Loucy (cell line): ENCODE results near the gene KICS2.

Experiments used
- H2AFZ ChIP-seq: fragments of 200-600 bp; sonication (generic); 2 replicates; pipeline ENCODE4 v1.6.0; 2016; ENCODE audit warnings: antibody characterized with exemption, mild to moderate bottlenecking, low read length, moderate library complexity
- H3F3A ChIP-seq: fragments of 200-600 bp; 2 replicates; pipeline ENCODE4 v1.6.0; 2016; ENCODE audit warnings: antibody characterized with exemption, low read depth, mild to moderate bottlenecking
- H3K27me3 ChIP-seq: fragments of 200-600 bp; sonication (generic); 2 replicates; pipeline ENCODE4 v1.6.1; 2014; ENCODE audit warnings: low read length, mild to moderate bottlenecking; ENCODE audit not compliant: insufficient read depth, poor library complexity, severe bottlenecking
- H3K36me3 ChIP-seq: fragments of 200-600 bp; sonication (generic); 2 replicates; pipeline ENCODE4 v1.6.1; 2016; ENCODE audit warnings: low read length; ENCODE audit not compliant: insufficient read depth
- H3K4me1 ChIP-seq: fragments of 200-600 bp; sonication (generic); 2 replicates; pipeline ENCODE4 v1.5.1; 2014; ENCODE audit warnings: low read length, mild to moderate bottlenecking; ENCODE audit not compliant: insufficient read depth, poor library complexity, severe bottlenecking
- H3K4me2 ChIP-seq: fragments of 200-600 bp; sonication (generic); 2 replicates; pipeline ENCODE4 v1.6.0; 2014; ENCODE audit warnings: antibody characterized with exemption, low read length, low read depth, mild to moderate bottlenecking; ENCODE audit not compliant: poor library complexity, severe bottlenecking
- H3K4me3 ChIP-seq: fragments of 200-600 bp; sonication (generic); 2 replicates; pipeline ENCODE4 v1.5.1; 2014; ENCODE audit warnings: low read length, mild to moderate bottlenecking, mixed read lengths; ENCODE audit not compliant: poor library complexity, severe bottlenecking
- H3K79me2 ChIP-seq: fragments of 200-600 bp; sonication (generic); 2 replicates; pipeline ENCODE4 v1.6.1; 2014; ENCODE audit warnings: low read length; ENCODE audit not compliant: insufficient read depth
- H3K9ac ChIP-seq: fragments of 200-600 bp; sonication (generic); 2 replicates; pipeline ENCODE4 v1.6.0; 2014; ENCODE audit warnings: mild to moderate bottlenecking, low read depth, low read length, moderate library complexity; ENCODE audit not compliant: poor library complexity, severe bottlenecking
- H3K9me2 ChIP-seq: fragments of 200-600 bp; sonication (generic); replicated peaks from 2 replicates; pipeline ENCODE4 v1.6.1; 2016; ENCODE audit warnings: low read depth, low read length, mixed read lengths
- H3K9me3 ChIP-seq: fragments of 200-600 bp; sonication (generic); 2 replicates; pipeline ENCODE4 v1.6.1; 2014; ENCODE audit warnings: mild to moderate bottlenecking, antibody characterized with exemption, low read length, low read depth; ENCODE audit not compliant: insufficient read depth
- H4K20me1 ChIP-seq: fragments of 200-600 bp; sonication (generic); 2 replicates; pipeline ENCODE4 v1.6.0; 2014; ENCODE audit warnings: antibody characterized with exemption, low read length, mild to moderate bottlenecking; ENCODE audit not compliant: insufficient read depth, poor library complexity, severe bottlenecking
- CTCF ChIP-seq: fragments of 200-600 bp; sonication (generic); conservative IDR thresholded peaks from 2 replicates; pipeline ENCODE4 v1.5.1; 2014; ENCODE audit warnings: mild to moderate bottlenecking, antibody characterized with exemption, low read length
- EZH2phosphoT487 ChIP-seq: fragments of 200-600 bp; IDR thresholded peaks from 2 replicates; pipeline ENCODE4 v1.6.1; 2018; ENCODE audit warnings: antibody characterized with exemption, mild to moderate bottlenecking, moderate library complexity, borderline replicate concordance

KICS2 gene

GRCh38 chr12:64187370-64187769, 34.7 kb downstream of the KICS2 start:
- Histone ChIP-seq H3F3A (no peaks in the 10 kb centered on the region), H3K4me3 (no peak overlapping the region), H3K79me2 (no peaks in the 10 kb centered on the region), H3K9me2 (no peaks in the 10 kb centered on the region), H2AFZ (no peak overlapping the region), H4K20me1 (no peaks in the 10 kb centered on the region), H3K9ac (no peak overlapping the region), H3K4me2 (no peak overlapping the region), H3K9me3 (no peaks in the 10 kb centered on the region), H3K36me3 (no peaks in the 10 kb centered on the region), H3K27me3 (no peaks in the 10 kb centered on the region), H3K4me1 (no peaks in the 10 kb centered on the region)
- TF ChIP-seq CTCF = no peak
- TF ChIP-seq EZH2phosphoT487 = no peak

GRCh38 chr12:64186789-64187188, 35.3 kb downstream of the KICS2 start:
- Histone ChIP-seq H3K27me3 (no peaks in the 10 kb centered on the region), H4K20me1 (no peaks in the 10 kb centered on the region), H3F3A (no peaks in the 10 kb centered on the region), H3K36me3 (no peaks in the 10 kb centered on the region), H3K4me1 (no peaks in the 10 kb centered on the region), H3K9ac (no peak overlapping the region), H3K4me2 (no peak overlapping the region), H3K9me2 (no peaks in the 10 kb centered on the region), H3K4me3 (no peak overlapping the region), H3K9me3 (no peaks in the 10 kb centered on the region), H2AFZ (no peak overlapping the region), H3K79me2 (no peaks in the 10 kb centered on the region)
- TF ChIP-seq CTCF = no peak
- TF ChIP-seq EZH2phosphoT487 = no peak

- Histone ChIP-seq H3K36me3 (no peaks in the 10 kb centered on the region), H3K9me3 (no peaks in the 10 kb centered on the region), H2AFZ (no peak overlapping the region), H3K4me1 (no peaks in the 10 kb centered on the region), H4K20me1 (no peaks in the 10 kb centered on the region), H3K4me2 (no peak overlapping the region), H3F3A (no peaks in the 10 kb centered on the region), H3K79me2 (no peaks in the 10 kb centered on the region), H3K27me3 (no peaks in the 10 kb centered on the region), H3K4me3 (no peak overlapping the region), H3K9ac (no peak overlapping the region), H3K9me2 (no peaks in the 10 kb centered on the region)
- TF ChIP-seq CTCF (no peak), EZH2phosphoT487 (no peak)
These were observed 37.9 kb downstream of the KICS2 start for GRCh38 chr12:64184216-64184615.
